Measurements from ENCODE around the gene FAM149A.

The FAM149A gene

DNA sequence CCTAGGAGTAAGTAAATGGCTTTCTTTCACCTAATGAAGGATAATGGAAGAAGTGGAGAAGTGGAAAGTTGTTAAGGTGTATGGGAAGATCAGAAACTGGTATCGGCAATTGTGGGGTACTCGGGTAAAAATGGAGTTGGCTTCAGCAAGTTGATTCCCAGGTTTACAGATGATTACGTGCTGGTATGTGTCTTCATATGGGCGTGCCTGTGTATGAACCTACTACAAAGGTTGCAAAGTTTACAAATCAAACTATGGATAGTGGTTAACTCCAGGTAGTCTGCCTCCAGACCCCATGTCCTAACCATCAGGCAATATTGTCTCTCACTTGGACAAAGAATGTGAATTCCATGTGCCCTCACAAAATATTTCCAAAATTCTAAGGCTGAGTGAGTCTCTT lies 34.8 kb upstream of the FAM149A start:
- no peak for DNase-seq (ENCODE audit: low spot score)
- in situ Hi-C loops (cut with MboI; ENCODE audit: low sequenced_read_pairs, unreplicated experiment), result loop anchor here (10.0 kb wide), 1 partner anchor 65 kb away; no protein-coding TSS in a partner anchor
- TF ChIP-seq, protein P1, sequence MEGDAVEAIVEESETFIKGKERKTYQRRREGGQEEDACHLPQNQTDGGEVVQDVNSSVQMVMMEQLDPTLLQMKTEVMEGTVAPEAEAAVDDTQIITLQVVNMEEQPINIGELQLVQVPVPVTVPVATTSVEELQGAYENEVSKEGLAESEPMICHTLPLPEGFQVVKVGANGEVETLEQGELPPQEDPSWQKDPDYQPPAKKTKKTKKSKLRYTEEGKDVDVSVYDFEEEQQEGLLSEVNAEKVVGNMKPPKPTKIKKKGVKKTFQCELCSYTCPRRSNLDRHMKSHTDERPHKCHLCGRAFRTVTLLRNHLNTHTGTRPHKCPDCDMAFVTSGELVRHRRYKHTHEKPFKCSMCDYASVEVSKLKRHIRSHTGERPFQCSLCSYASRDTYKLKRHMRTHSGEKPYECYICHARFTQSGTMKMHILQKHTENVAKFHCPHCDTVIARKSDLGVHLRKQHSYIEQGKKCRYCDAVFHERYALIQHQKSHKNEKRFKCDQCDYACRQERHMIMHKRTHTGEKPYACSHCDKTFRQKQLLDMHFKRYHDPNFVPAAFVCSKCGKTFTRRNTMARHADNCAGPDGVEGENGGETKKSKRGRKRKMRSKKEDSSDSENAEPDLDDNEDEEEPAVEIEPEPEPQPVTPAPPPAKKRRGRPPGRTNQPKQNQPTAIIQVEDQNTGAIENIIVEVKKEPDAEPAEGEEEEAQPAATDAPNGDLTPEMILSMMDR (IDR thresholded peaks at IDR 0.05; ENCODE audit: borderline replicate concordance, control extremely low read depth, extremely low read depth, insufficient read depth, missing control alignments), result no peak

DNA sequence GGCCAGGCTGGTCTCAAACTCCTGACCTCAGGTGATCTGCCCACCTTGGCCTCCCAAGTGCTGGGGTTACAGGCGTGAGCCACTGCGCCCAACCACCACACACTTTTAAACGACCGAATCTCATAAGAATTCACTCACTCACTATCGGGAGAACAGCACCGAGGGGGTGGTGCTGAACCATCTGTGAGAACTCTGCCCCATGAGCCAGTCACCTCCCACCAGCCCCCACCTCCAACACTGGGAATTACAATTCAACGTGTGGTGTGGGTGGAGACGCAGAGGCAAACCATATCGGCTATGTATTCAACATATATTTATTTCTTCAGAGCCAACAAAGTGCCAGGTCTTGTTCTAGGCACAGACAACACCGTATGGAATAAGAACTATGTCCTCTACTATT lies 32.0 kb upstream of the FAM149A start:
- in situ Hi-C loops (cut with MboI; ENCODE audit: low sequenced_read_pairs, unreplicated experiment), result no loop called here
- no peak for DNase-seq (ENCODE audit: low spot score)
- TF ChIP-seq, protein P1 (IDR thresholded peaks at IDR 0.05; ENCODE audit: borderline replicate concordance, control extremely low read depth, extremely low read depth, insufficient read depth, missing control alignments), result no peak

DNA sequence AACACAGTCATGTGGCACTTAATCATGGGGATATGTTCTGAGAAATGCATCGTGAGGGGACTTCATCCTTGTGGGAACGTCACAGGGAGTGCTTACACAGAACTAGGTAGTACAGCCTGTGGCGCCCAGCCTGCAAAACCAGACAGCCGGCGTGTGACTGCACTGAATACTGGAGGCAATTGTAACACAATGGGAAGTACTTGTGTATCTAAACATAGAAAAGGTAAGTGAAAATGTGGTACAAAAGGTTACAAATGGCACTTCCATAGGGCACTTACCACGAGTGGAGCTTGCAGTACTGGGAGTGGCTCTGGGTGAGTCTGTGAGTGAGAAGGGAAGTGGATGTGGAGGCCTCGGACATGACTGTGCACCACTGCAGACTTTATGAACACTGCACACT lies 30.3 kb upstream of the FAM149A start:
- DNase-seq (ENCODE audit: low spot score), result no peak
- in situ Hi-C loops (cut with MboI; ENCODE audit: low sequenced_read_pairs, unreplicated experiment), result no loop called here
- TF ChIP-seq, protein P1 (IDR thresholded peaks at IDR 0.05; ENCODE audit: borderline replicate concordance, control extremely low read depth, extremely low read depth, insufficient read depth, missing control alignments), result no peak

DNA sequence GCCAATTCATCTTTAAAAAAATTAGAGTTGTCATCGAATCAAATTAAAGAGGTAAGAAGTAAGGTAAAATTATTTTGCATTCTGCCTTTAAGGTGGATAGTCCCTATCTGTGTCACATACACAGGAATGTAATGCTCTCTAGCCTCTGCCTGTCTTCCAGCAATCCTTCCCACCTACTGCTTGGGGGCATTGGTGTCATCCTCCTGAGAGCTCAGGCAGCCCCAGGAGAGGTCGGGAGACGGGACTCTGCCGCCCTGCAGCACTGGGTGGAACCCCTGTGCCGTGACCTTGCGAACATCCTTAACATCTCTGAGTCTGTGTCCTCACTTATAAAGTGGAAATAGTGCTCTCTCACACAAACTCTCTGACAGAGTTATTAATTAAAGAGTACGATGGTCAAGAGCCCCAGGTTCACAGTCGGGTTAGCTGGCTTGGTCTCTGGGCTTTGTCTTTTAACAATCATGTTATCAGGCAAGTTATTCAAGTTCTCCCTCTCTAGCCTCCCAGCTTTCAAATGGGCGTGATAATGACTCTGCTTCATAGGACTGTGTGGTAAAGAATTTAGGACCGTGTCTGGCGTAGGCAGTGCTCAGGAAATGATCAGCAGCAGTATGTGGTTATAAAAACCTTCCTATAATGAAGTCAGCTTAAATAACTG lies 25.4 kb upstream of the FAM149A start:
- TF ChIP-seq, protein P1 (IDR thresholded peaks at IDR 0.05; ENCODE audit: borderline replicate concordance, control extremely low read depth, extremely low read depth, insufficient read depth, missing control alignments), result no peak
- in situ Hi-C loops (cut with MboI; ENCODE audit: low sequenced_read_pairs, unreplicated experiment), result no loop called here
- DNase-seq (ENCODE audit: low spot score), result no peak

DNA sequence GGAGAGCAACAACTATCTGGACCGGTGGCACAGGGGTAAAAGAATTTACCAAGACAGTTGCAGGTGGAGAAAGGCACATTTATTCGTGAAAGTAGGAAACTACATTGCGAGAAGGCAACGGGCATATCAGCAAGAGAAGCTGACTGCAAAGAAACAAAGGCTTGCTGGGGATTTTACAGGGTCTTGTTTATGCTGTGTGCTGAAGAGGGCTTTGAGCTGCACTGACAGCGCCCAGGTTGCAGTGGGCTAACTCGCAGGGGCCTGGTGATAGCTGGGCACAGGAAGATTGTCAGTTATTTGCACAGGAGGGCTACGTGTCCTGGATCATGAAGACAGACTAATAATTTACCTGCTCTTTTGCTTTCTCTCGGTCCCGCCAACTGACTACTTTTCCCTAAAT lies 24.8 kb upstream of the FAM149A start:
- TF ChIP-seq, protein P1 (IDR thresholded peaks at IDR 0.05; ENCODE audit: borderline replicate concordance, control extremely low read depth, extremely low read depth, insufficient read depth, missing control alignments), result no peak
- DNase-seq (ENCODE audit: low spot score), result no peak
- in situ Hi-C loops (cut with MboI; ENCODE audit: low sequenced_read_pairs, unreplicated experiment), result no loop called here

DNA sequence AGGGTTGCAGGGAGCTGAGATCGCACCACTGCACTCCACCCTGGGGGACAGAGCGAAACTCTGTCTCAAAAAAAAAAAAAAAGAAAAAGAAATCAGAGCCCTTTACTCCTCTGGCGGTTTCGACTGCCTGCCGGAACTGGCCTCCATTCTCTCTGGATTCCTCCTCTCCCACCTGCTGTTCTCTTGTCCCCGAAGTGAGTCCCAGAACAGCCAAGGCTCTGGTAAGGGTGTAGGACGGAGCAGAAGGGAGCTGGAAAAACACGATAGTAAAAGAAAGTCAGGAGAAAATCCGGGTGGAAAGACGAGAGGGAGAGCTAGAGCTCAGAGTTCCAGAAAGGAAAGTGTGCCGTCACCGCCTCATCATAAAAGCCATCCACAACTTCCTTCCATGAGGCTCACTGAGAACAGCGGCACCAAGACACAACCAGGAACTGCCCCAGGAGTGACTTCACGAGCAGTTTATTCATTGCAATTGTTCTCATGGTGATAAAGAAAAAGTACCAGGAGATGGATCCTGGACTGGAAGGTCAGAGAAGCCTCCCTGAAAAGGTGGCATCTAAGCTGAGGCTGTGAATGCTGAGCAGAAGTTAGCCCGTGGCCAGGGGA lies 23.2 kb upstream of the FAM149A start:
- in situ Hi-C loops (cut with MboI; ENCODE audit: low sequenced_read_pairs, unreplicated experiment), result no loop called here
- no peak for DNase-seq (ENCODE audit: low spot score)
- TF ChIP-seq, protein P1 (IDR thresholded peaks at IDR 0.05; ENCODE audit: borderline replicate concordance, control extremely low read depth, extremely low read depth, insufficient read depth, missing control alignments), result no peak
